Measurements from ENCODE around the gene PDZD8.

The PDZD8 gene

DNA sequence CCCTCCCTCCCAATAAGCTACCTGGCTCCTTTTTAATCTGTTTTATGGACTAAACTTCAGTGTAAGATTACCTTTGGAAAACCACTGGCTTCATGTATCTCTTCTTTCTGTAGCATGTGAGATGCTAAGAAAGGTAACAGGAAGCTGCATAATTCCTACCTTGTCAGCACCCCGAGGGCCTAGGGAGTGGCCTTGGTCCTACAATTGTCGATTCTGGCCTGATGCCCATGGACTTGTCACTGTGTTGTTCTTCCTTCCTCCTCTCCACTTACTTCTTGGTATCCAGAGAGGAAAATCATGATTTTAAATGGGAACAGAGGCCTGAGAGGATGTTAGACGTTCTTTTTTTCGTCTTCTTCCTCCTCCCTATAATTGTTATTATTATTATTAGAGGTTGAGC lies 42.9 kb upstream of the PDZD8 start:
- Histone ChIP-seq H2AFZ (ENCODE audit: low read length) (no peak overlapping the region), H3K27me3 (ENCODE audit: insufficient read depth, low read length) (no peaks in the 10 kb centered on the region), H3K79me2 (ENCODE audit: insufficient read depth, low read length) (no peaks in the 10 kb centered on the region), H3K36me3 (ENCODE audit: insufficient read depth, low read length) (no peaks in the 10 kb centered on the region), H3K4me1 (ENCODE audit: insufficient read depth, low read length, severe bottlenecking) (no peaks in the 10 kb centered on the region), H3K9me2 (ENCODE audit: low read depth, low read length) (no peaks in the 10 kb centered on the region), H3K4me2 (ENCODE audit: low read length) (no peak overlapping the region), H4K20me1 (ENCODE audit: insufficient read depth, low read length) (no peaks in the 10 kb centered on the region), H3K4me3 (ENCODE audit: low read depth, low read length, poor library complexity, severe bottlenecking) (no peak overlapping the region), H3F3A (ENCODE audit: insufficient read depth, low read length) (no peaks in the 10 kb centered on the region), H3K9ac (ENCODE audit: low read length) (no peak overlapping the region), H3K9me3 (ENCODE audit: low read length) (no peaks in the 10 kb centered on the region), H3K27ac (ENCODE audit: low read depth, low read length, poor library complexity, severe bottlenecking) (no peak overlapping the region)
- no peak for TF ChIP-seq EZH2 (IDR thresholded peaks at IDR 0.05; ENCODE audit: borderline replicate concordance, low read length)
- TF ChIP-seq, protein P1, sequence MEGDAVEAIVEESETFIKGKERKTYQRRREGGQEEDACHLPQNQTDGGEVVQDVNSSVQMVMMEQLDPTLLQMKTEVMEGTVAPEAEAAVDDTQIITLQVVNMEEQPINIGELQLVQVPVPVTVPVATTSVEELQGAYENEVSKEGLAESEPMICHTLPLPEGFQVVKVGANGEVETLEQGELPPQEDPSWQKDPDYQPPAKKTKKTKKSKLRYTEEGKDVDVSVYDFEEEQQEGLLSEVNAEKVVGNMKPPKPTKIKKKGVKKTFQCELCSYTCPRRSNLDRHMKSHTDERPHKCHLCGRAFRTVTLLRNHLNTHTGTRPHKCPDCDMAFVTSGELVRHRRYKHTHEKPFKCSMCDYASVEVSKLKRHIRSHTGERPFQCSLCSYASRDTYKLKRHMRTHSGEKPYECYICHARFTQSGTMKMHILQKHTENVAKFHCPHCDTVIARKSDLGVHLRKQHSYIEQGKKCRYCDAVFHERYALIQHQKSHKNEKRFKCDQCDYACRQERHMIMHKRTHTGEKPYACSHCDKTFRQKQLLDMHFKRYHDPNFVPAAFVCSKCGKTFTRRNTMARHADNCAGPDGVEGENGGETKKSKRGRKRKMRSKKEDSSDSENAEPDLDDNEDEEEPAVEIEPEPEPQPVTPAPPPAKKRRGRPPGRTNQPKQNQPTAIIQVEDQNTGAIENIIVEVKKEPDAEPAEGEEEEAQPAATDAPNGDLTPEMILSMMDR (IDR thresholded peaks at IDR 0.05; ENCODE audit: low read length): no peak

DNA sequence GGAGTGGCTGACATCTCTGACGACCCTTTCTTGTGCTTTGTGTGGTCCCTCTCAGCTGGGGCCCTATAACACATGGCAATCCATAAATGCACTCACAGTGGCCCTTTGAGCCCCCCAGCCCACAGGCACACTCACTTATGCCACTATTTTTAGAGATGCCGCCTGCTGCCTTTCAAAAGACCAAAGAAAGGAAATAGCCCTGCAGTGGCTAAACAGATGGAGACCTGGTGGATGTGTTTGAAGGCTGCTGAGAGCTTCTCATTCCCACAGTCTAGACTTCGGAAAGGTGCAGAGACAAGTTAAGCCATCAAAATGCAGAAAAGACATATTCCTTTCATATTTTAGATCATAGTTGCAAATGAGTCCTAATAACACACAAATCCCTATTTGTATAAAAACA lies 42.0 kb upstream of the PDZD8 start:
- no peak overlapping the region for H3K27ac ChIP-seq (ENCODE audit: low read depth, low read length, poor library complexity, severe bottlenecking)
- no peaks in the 10 kb centered on the region for H3K9me2 ChIP-seq (ENCODE audit: low read depth, low read length)
- no peaks in the 10 kb centered on the region for H3F3A ChIP-seq (ENCODE audit: insufficient read depth, low read length)
- H3K4me2 ChIP-seq (ENCODE audit: low read length): no peak overlapping the region
- H2AFZ ChIP-seq (ENCODE audit: low read length): no peak overlapping the region
- TF ChIP-seq, protein P1 (IDR thresholded peaks at IDR 0.05; ENCODE audit: low read length): no peak
- no peak for TF ChIP-seq EZH2 (IDR thresholded peaks at IDR 0.05; ENCODE audit: borderline replicate concordance, low read length)
- no peaks in the 10 kb centered on the region for H3K9me3 ChIP-seq (ENCODE audit: low read length)
- no peaks in the 10 kb centered on the region for H3K79me2 ChIP-seq (ENCODE audit: insufficient read depth, low read length)
- H3K36me3 ChIP-seq (ENCODE audit: insufficient read depth, low read length): no peaks in the 10 kb centered on the region
- no peaks in the 10 kb centered on the region for H3K27me3 ChIP-seq (ENCODE audit: insufficient read depth, low read length)
- H3K9ac ChIP-seq (ENCODE audit: low read length): no peak overlapping the region
- no peaks in the 10 kb centered on the region for H4K20me1 ChIP-seq (ENCODE audit: insufficient read depth, low read length)
- no peak overlapping the region for H3K4me3 ChIP-seq (ENCODE audit: low read depth, low read length, poor library complexity, severe bottlenecking)
- no peaks in the 10 kb centered on the region for H3K4me1 ChIP-seq (ENCODE audit: insufficient read depth, low read length, severe bottlenecking)

DNA sequence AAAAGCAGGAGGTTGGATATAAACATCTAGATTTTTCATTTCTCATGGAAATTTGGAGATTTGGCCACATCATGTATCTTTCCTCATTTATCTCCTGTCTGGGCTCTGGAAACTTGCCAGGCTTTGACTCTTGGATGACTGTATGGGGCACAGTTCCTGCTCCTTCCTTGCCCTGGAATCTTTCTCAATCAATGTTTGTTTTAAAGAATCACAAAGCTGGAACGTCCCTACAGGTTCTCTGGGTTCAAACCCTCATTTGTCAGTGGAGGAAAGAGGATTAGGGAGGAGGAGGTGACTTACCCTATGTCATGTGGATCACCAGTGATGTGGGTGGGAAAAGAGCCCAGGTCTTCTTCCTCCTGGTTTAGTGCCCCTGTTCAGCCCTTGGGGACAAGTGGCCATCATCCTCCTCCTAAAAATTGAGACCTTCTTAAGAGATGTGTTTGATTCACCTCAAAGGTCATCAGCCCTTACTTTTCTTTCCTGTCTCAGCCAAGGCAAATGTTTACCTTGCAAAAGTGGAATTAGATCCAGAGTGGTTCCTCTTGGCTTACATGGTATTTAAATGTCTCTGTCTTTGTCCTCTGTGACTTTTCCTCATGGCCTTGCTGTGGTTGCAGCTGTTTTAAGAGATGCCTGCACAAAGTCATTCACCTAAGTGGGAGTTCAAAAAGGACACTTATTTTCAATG lies 38.8 kb upstream of the PDZD8 start:
- no peaks in the 10 kb centered on the region for H3K27me3 ChIP-seq (ENCODE audit: insufficient read depth, low read length)
- no peak overlapping the region for H3K9ac ChIP-seq (ENCODE audit: low read length)
- H4K20me1 ChIP-seq (ENCODE audit: insufficient read depth, low read length): no peaks in the 10 kb centered on the region
- no peaks in the 10 kb centered on the region for H3K79me2 ChIP-seq (ENCODE audit: insufficient read depth, low read length)
- no peaks in the 10 kb centered on the region for H3F3A ChIP-seq (ENCODE audit: insufficient read depth, low read length)
- no peak overlapping the region for H3K4me3 ChIP-seq (ENCODE audit: low read depth, low read length, poor library complexity, severe bottlenecking)
- no peak overlapping the region for H2AFZ ChIP-seq (ENCODE audit: low read length)
- no peaks in the 10 kb centered on the region for H3K9me2 ChIP-seq (ENCODE audit: low read depth, low read length)
- no peaks in the 10 kb centered on the region for H3K36me3 ChIP-seq (ENCODE audit: insufficient read depth, low read length)
- H3K27ac ChIP-seq (ENCODE audit: low read depth, low read length, poor library complexity, severe bottlenecking): no peak overlapping the region
- no peak overlapping the region for H3K4me2 ChIP-seq (ENCODE audit: low read length)
- TF ChIP-seq, protein P1 (IDR thresholded peaks at IDR 0.05; ENCODE audit: low read length): no peak
- TF ChIP-seq EZH2 (IDR thresholded peaks at IDR 0.05; ENCODE audit: borderline replicate concordance, low read length): no peak
- H3K9me3 ChIP-seq (ENCODE audit: low read length): no peaks in the 10 kb centered on the region
- no peaks in the 10 kb centered on the region for H3K4me1 ChIP-seq (ENCODE audit: insufficient read depth, low read length, severe bottlenecking)

Data from OCI-LY1 (cell line).